H9 (cell line): Measurements from ENCODE around the gene MYH15. TPM values are rescaled to one million over a fixed set of nuclear protein-coding genes. Genes with fewer than 3 reads are reported as not detected.
A peak's percentile ranks its signal among the peaks of the same experiment; 100 is the strongest.

ENCODE experiments used
- DNase-seq: peaks from one replicate; pipeline ENCODE4 v3.0.0-alpha.2; 2017
- H2AFZ ChIP-seq: one replicate; pipeline ENCODE4 v1.6.1; 2013; ENCODE audit warnings: mild to moderate bottlenecking, low read length, control low read depth, moderate library complexity
- H2AK5ac ChIP-seq: 2 replicates; pipeline ENCODE4 v1.6.1; 2013; ENCODE audit warnings: low read length, control low read depth, mixed read lengths; ENCODE audit not compliant: insufficient read length
- H2BK120ac ChIP-seq: one replicate; pipeline ENCODE4 v1.6.1; 2013; ENCODE audit warnings: low read depth, mild to moderate bottlenecking, low read length, control low read depth, inconsistent platforms; ENCODE audit not compliant: poor library complexity, severe bottlenecking
- H2BK12ac ChIP-seq: 2 replicates; pipeline ENCODE4 v1.6.1; 2013; ENCODE audit warnings: low read length, control low read depth, mixed read lengths, low read depth; ENCODE audit not compliant: insufficient read length
- H2BK15ac ChIP-seq: 2 replicates; pipeline ENCODE4 v1.6.1; 2013; ENCODE audit warnings: low read depth, low read length, control low read depth
- H2BK20ac ChIP-seq: one replicate; pipeline ENCODE4 v1.6.1; 2013; ENCODE audit warnings: low read depth, mild to moderate bottlenecking, low read length, control low read depth, inconsistent platforms; ENCODE audit not compliant: poor library complexity, severe bottlenecking
- H2BK5ac ChIP-seq: 2 replicates; pipeline ENCODE4 v1.6.1; 2013; ENCODE audit warnings: low read length, control low read depth, mixed read lengths; ENCODE audit not compliant: insufficient read length
- H3K14ac ChIP-seq: 2 replicates; pipeline ENCODE4 v1.6.1; 2013; ENCODE audit warnings: low read length, control low read depth; ENCODE audit not compliant: insufficient read depth
- H3K18ac ChIP-seq: 2 replicates; pipeline ENCODE4 v1.6.1; 2013; ENCODE audit warnings: low read depth, mild to moderate bottlenecking, mixed read lengths, low read length, control low read depth; ENCODE audit not compliant: insufficient read length
- H3K23ac ChIP-seq: 2 replicates; pipeline ENCODE4 v1.6.1; 2013; ENCODE audit warnings: low read length, control low read depth, mixed read lengths, low read depth; ENCODE audit not compliant: insufficient read length
- H3K23me2 ChIP-seq: 2 replicates; pipeline ENCODE4 v1.6.1; 2013; ENCODE audit warnings: low read depth, mild to moderate bottlenecking, mixed read lengths, low read length, control low read depth; ENCODE audit not compliant: insufficient read length, poor library complexity, severe bottlenecking
- H3K27ac ChIP-seq: 2 replicates; pipeline ENCODE4 v1.5.1; 2013; ENCODE audit warnings: low read length, control low read depth, mixed read lengths, low read depth; ENCODE audit not compliant: insufficient read length
- H3K27me3 ChIP-seq: 2 replicates; pipeline ENCODE4 v1.6.1; 2013; ENCODE audit warnings: low read length, control low read depth, inconsistent platforms; ENCODE audit not compliant: insufficient read depth
- H3K4ac ChIP-seq: 2 replicates; pipeline ENCODE4 v1.6.1; 2013; ENCODE audit warnings: low read depth, mild to moderate bottlenecking, control low read depth, inconsistent platforms, low read length, moderate library complexity
- H3K4me1 ChIP-seq: 2 replicates; pipeline ENCODE4 v1.6.1; 2013; ENCODE audit warnings: low read length, control low read depth, inconsistent platforms; ENCODE audit not compliant: insufficient read depth
- H3K4me2 ChIP-seq: 2 replicates; pipeline ENCODE4 v1.6.1; 2013; ENCODE audit warnings: low read length, control low read depth, mixed read lengths; ENCODE audit not compliant: insufficient read length, insufficient read depth
- H3K56ac ChIP-seq: 2 replicates; pipeline ENCODE4 v1.6.1; 2013; ENCODE audit warnings: low read depth, mild to moderate bottlenecking, mixed read lengths, low read length, control low read depth; ENCODE audit not compliant: insufficient read length
- H3K79me1 ChIP-seq: 2 replicates; pipeline ENCODE4 v1.6.1; 2013; ENCODE audit warnings: low read depth, mild to moderate bottlenecking, moderate library complexity, low read length, control low read depth, inconsistent platforms; ENCODE audit not compliant: insufficient read depth, poor library complexity, severe bottlenecking
- H3K79me2 ChIP-seq: 2 replicates; pipeline ENCODE4 v1.6.1; 2013; ENCODE audit warnings: low read length, control low read depth, inconsistent platforms; ENCODE audit not compliant: insufficient read depth
- H3K9ac ChIP-seq: 2 replicates; pipeline ENCODE4 v1.6.1; 2013; ENCODE audit warnings: low read length, control low read depth, mixed read lengths; ENCODE audit not compliant: insufficient read length; ENCODE audit errors: extremely low read depth
- H3K9me3 ChIP-seq: one replicate; pipeline ENCODE4 v1.6.1; 2013; ENCODE audit warnings: low read depth, low read length, inconsistent platforms; ENCODE audit not compliant: control insufficient read depth
- H3T11ph ChIP-seq: one replicate; pipeline ENCODE4 v1.6.1; 2013; ENCODE audit warnings: mild to moderate bottlenecking, low read length, control low read depth, inconsistent platforms
- H4K20me1 ChIP-seq: one replicate; pipeline ENCODE4 v1.6.1; 2013; ENCODE audit not compliant: control insufficient read depth, insufficient read length, insufficient read depth
- H4K5ac ChIP-seq: 2 replicates; pipeline ENCODE4 v1.6.1; 2013; ENCODE audit warnings: low read depth, mild to moderate bottlenecking, mixed read lengths, low read length, control low read depth; ENCODE audit not compliant: insufficient read length
- H4K8ac ChIP-seq: replicated peaks from 2 replicates; pipeline ENCODE4 v1.6.1; 2013; ENCODE audit warnings: low read length, control low read depth, mixed read lengths, low read depth; ENCODE audit not compliant: insufficient read length
- H4K91ac ChIP-seq: 2 replicates; pipeline ENCODE4 v1.6.1; 2013; ENCODE audit warnings: low read depth, mild to moderate bottlenecking, moderate library complexity, mixed read lengths, low read length, control low read depth; ENCODE audit not compliant: insufficient read length
- H3K27ac Mint-ChIP-seq, 3 experiments: 2 replicates in 2 of 3; 3 replicates in 1 of 3; pipeline ENCODE4 v1.8.0; 2020 to 2021; ENCODE audit warnings: mixed read lengths in 3 of 3, mild to moderate bottlenecking in 1 of 3, moderate library complexity in 1 of 3
- H3K27me3 Mint-ChIP-seq: 2 replicates; pipeline ENCODE4 v1.8.0; 2021; ENCODE audit warnings: low read depth, mild to moderate bottlenecking, moderate library complexity, mixed read lengths
- H3K36me3 Mint-ChIP-seq, 3 experiments: 2 replicates in 2 of 3; 3 replicates in 1 of 3; pipeline ENCODE4 v1.8.0; 2020 to 2021; ENCODE audit warnings: low read depth in 3 of 3, mixed read lengths in 3 of 3; ENCODE audit not compliant: insufficient read depth in 1 of 3
- H3K4me1 Mint-ChIP-seq, 2 experiments: 2 replicates each; pipeline ENCODE4 v1.8.0; 2020; ENCODE audit warnings: mixed read lengths in 2 of 2
- H3K4me3 Mint-ChIP-seq, 2 experiments: 2 replicates in 1 of 2; 3 replicates in 1 of 2; pipeline ENCODE4 v1.8.0; 2020 to 2021; ENCODE audit warnings: mild to moderate bottlenecking in 2 of 2, mixed read lengths in 2 of 2, moderate library complexity in 1 of 2
- H3K9me3 Mint-ChIP-seq, 2 experiments: 2 replicates in 1 of 2; 3 replicates in 1 of 2; pipeline ENCODE4 v1.8.0; 2020; ENCODE audit warnings: mild to moderate bottlenecking in 2 of 2, mixed read lengths in 2 of 2, moderate library complexity in 1 of 2
- WGBS: extraction: QIAGEN DNeasy Blood & Tissue Kit; methylation state at CpG from one replicate; pipeline ENCODE4 v1.1.7; 2013; ENCODE audit warnings: missing lambda C conversion rate, low lambda C conversion rate, mixed read lengths; ENCODE audit not compliant: insufficient read length; ENCODE audit errors: extremely low coverage; 5-methylcytosine and 5-hydroxymethylcytosine counted together
- total RNA-seq: library from RNA; stranded (reverse); gene quantifications from 2 replicates; pipeline ENCODE4 v1.2.1, GENCODE V29; 2021
- TF ChIP-seq, protein P1 (sequence below): fragments of 200-600 bp; sonication (generic); conservative IDR thresholded peaks from 3 replicates; pipeline ENCODE4 v1.8.0; 2021; ENCODE audit warnings: antibody characterized with exemption, mild to moderate bottlenecking

Gene MYH15
- total RNA-seq, 1 experiment from 2014 or later, result 0.13 TPM

DNA sequence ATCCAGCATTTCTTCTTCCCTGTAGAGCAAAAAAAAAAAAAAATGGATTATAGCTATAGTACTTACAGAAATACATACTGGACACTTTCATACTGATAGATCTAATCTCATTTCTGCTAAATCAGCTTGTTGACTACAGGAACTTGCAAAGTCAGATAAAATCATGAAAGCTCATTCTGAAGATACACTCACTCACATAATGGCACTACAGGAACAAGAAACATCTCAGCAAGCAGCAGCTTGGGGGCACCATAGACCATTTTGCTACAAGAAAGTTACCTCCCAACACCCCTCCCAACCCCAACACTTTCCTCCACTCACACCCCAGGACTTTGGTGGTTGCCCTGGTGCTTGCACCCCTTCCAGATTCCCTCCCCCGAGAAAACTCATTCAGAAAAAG, 4.6 kb downstream of the MYH15 start:
- no peak overlapping the region for H2BK120ac ChIP-seq
- WGBS, result no CpG with 5 or more reads among the region's 1 CpG
- no peaks in the 10 kb centered on the region for H3K9me3 Mint-ChIP-seq
- H2BK12ac ChIP-seq, result no peak overlapping the region
- no peak overlapping the region for H4K5ac ChIP-seq
- no peaks in the 10 kb centered on the region for H3K36me3 Mint-ChIP-seq
- H3K27ac ChIP-seq, result no peak overlapping the region
- H3K4me1 Mint-ChIP-seq, result peaks cover 6 to 7% of the 10 kb centered on the region in 2 experiments; a peak in 3 of 4 replicates
- no peaks in the 10 kb centered on the region for H3K27me3 Mint-ChIP-seq
- H3K9me3 ChIP-seq, result no peaks in the 10 kb centered on the region
- H3K23ac ChIP-seq, result no peak overlapping the region
- no peak for DNase-seq
- H3K4me2 ChIP-seq, result no peak overlapping the region
- no peaks in the 10 kb centered on the region for H3K23me2 ChIP-seq
- no peak overlapping the region for H3K14ac ChIP-seq
- no peaks in the 10 kb centered on the region for H3K79me1 ChIP-seq
- no peak overlapping the region for H3K27ac Mint-ChIP-seq
- H2BK15ac ChIP-seq, result no peak overlapping the region
- H3T11ph ChIP-seq, result no peak overlapping the region
- no peak overlapping the region for H3K4me3 Mint-ChIP-seq
- H2BK20ac ChIP-seq, result no peak overlapping the region
- no peak overlapping the region for H2AK5ac ChIP-seq
- no peaks in the 10 kb centered on the region; the same call in 1 of the 2 replicates for H3K4me1 ChIP-seq
- no peaks in the 10 kb centered on the region for H3K79me2 ChIP-seq
- TF ChIP-seq, protein P1, sequence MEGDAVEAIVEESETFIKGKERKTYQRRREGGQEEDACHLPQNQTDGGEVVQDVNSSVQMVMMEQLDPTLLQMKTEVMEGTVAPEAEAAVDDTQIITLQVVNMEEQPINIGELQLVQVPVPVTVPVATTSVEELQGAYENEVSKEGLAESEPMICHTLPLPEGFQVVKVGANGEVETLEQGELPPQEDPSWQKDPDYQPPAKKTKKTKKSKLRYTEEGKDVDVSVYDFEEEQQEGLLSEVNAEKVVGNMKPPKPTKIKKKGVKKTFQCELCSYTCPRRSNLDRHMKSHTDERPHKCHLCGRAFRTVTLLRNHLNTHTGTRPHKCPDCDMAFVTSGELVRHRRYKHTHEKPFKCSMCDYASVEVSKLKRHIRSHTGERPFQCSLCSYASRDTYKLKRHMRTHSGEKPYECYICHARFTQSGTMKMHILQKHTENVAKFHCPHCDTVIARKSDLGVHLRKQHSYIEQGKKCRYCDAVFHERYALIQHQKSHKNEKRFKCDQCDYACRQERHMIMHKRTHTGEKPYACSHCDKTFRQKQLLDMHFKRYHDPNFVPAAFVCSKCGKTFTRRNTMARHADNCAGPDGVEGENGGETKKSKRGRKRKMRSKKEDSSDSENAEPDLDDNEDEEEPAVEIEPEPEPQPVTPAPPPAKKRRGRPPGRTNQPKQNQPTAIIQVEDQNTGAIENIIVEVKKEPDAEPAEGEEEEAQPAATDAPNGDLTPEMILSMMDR, result peak; percentile 32; the same call in 2 of the 3 replicates
- no peak overlapping the region for H2BK5ac ChIP-seq
- no peak overlapping the region for H4K8ac ChIP-seq
- H3K56ac ChIP-seq, result no peak overlapping the region
- no peak overlapping the region for H3K4ac ChIP-seq
- H4K91ac ChIP-seq, result no peak overlapping the region
- no peaks in the 10 kb centered on the region for H3K27me3 ChIP-seq
- no peak overlapping the region for H3K9ac ChIP-seq
- no peak overlapping the region for H2AFZ ChIP-seq
- H3K18ac ChIP-seq, result no peak overlapping the region
- H4K20me1 ChIP-seq, result no peaks in the 10 kb centered on the region
